ENCODE measurements around the gene HSPA1B. TPM values are rescaled to one million over a fixed set of nuclear protein-coding genes. Genes with fewer than 3 reads are reported as not detected.

The HSPA1B gene
- total and polyA plus RNA-seq, 2 of the 4 experiments (the other 2 are of a cell fraction): 61.1 to 93.6 TPM

DNA sequence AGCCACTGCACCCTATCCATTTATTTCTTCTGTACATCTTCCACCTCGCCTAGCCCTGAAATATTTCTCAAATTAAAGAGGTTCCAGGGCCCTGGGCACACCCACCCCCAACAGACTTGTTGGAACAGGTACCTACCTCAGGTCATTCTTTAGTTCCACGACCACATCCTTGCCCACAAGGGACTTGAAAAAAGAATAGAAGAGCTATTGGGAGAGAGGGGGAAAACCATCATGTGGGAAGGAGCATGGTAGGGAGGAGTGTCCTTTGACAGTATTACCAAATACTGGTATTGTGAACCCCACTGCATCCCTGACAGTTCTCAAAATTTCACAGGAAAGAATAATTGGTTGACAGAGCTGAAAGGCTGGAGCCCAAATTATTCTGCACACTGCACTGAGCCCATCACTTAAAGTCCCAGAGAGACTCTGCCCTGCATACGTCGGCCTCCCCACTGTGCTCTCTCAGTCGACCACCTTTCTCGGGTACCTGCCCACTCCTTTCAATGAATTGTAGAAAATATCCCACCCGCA, 21.5 kb upstream of the HSPA1B start:
- H4K8ac ChIP-seq (ENCODE audit: low read depth in 2 of 2, low read length in 2 of 2): peak overlapping the region; percentile 55 to 78
- dilution Hi-C loops (cut with HindIII; ENCODE audit: low sequenced_read_pairs, unreplicated experiment) (no loop called here), intact Hi-C loops (cut with micrococcal nuclease) (no loop called here), in situ Hi-C loops (cut with MboI; ENCODE audit: low sequenced_read_pairs) (no loop called here)
- H3K79me1 ChIP-seq (ENCODE audit: low read depth in 1 of 2, low read length in 2 of 2): peaks cover 15 to 29% of the 10 kb centered on the region in 2 experiments
- H3K27ac ChIP-seq (ENCODE audit: insufficient read depth, low read length): peak overlapping the region; percentile 46
- peaks cover 2% of the 10 kb centered on the region; the same call in 1 of the 2 replicates for H3K36me3 ChIP-seq (ENCODE audit: control insufficient read depth, insufficient read depth, low read length)
- H3K14ac ChIP-seq (replicated peaks; ENCODE audit: low read depth, low read length): peak overlapping the region; percentile 51
- H2AK9ac ChIP-seq (replicated peaks; ENCODE audit: low read depth, low read length, poor library complexity): peak overlapping the region; percentile 86
- no TSS peak for BruUV-seq (replicated peaks)
- H2BK20ac ChIP-seq (ENCODE audit: low read depth, low read length): no peak overlapping the region
- peak overlapping the region; percentile 43; the same call in 1 of the 2 replicates for H4K5ac ChIP-seq (ENCODE audit: low read depth, low read length)
- H4K20me1 ChIP-seq (ENCODE audit: insufficient read depth, low read length): no peaks in the 10 kb centered on the region
- peak overlapping the region; percentile 74 for H2AK5ac ChIP-seq (ENCODE audit: low read depth, low read length)
- WGBS, 2 experiments (ENCODE audit: extremely low coverage in 2 of 2, insufficient read length in 1 of 2): 0% methylated on average over 4 of the region's 7 CpGs; no CpG with 5 or more reads in 1 of the 2 experiments
- H3K4me2 ChIP-seq (ENCODE audit: low read depth, low read length): peak overlapping the region; percentile 90
- no peak for ATAC-seq (ENCODE audit: low read depth)
- TF ChIP-seq SMC3 (IDR thresholded peaks at IDR 0.05; ENCODE audit: low read depth, low read length) (no peak), RAD21 (IDR thresholded peaks at IDR 0.05; ENCODE audit: low read length) (no peak), CEBPB (IDR thresholded peaks at IDR 0.05; ENCODE audit: low read depth, low read length) (no peak), CHD1 (IDR thresholded peaks at IDR 0.05; ENCODE audit: low read depth, low read length) (no peak), MXI1 (IDR thresholded peaks at IDR 0.05; ENCODE audit: borderline replicate concordance, low read depth, low read length) (no peak), FOS (IDR thresholded peaks at IDR 0.05; ENCODE audit: low read depth, low read length) (no peak), RFX5 (IDR thresholded peaks at IDR 0.05; ENCODE audit: low read depth, low read length) (no peak), BHLHE40 (IDR thresholded peaks at IDR 0.05; ENCODE audit: low read depth, low read length) (no peak), MAZ (IDR thresholded peaks at IDR 0.05; ENCODE audit: borderline replicate concordance, low read depth, low read length) (no peak), RCOR1 (IDR thresholded peaks at IDR 0.05; ENCODE audit: insufficient replicate concordance, low read length) (no peak), POLR2A (IDR thresholded peaks at IDR 0.05; ENCODE audit: low read depth, low read length) (no peak), NFE2L2 (IDR thresholded peaks at IDR 0.05; ENCODE audit: low read depth, low read length) (no peak), MAFK (IDR thresholded peaks at IDR 0.05; ENCODE audit: low read depth, low read length) (no peak)
- TF ChIP-seq, protein P1, sequence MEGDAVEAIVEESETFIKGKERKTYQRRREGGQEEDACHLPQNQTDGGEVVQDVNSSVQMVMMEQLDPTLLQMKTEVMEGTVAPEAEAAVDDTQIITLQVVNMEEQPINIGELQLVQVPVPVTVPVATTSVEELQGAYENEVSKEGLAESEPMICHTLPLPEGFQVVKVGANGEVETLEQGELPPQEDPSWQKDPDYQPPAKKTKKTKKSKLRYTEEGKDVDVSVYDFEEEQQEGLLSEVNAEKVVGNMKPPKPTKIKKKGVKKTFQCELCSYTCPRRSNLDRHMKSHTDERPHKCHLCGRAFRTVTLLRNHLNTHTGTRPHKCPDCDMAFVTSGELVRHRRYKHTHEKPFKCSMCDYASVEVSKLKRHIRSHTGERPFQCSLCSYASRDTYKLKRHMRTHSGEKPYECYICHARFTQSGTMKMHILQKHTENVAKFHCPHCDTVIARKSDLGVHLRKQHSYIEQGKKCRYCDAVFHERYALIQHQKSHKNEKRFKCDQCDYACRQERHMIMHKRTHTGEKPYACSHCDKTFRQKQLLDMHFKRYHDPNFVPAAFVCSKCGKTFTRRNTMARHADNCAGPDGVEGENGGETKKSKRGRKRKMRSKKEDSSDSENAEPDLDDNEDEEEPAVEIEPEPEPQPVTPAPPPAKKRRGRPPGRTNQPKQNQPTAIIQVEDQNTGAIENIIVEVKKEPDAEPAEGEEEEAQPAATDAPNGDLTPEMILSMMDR (conservative IDR thresholded peaks at IDR 0.05; ENCODE audit: low read depth, low read length): no peak
- TF ChIP-seq, protein P2, sequence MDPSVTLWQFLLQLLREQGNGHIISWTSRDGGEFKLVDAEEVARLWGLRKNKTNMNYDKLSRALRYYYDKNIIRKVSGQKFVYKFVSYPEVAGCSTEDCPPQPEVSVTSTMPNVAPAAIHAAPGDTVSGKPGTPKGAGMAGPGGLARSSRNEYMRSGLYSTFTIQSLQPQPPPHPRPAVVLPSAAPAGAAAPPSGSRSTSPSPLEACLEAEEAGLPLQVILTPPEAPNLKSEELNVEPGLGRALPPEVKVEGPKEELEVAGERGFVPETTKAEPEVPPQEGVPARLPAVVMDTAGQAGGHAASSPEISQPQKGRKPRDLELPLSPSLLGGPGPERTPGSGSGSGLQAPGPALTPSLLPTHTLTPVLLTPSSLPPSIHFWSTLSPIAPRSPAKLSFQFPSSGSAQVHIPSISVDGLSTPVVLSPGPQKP (IDR thresholded peaks at IDR 0.05; ENCODE audit: borderline replicate concordance, low read depth, low read length): no peak
- peak overlapping the region; percentile 94 for H3K56ac ChIP-seq (ENCODE audit: extremely low read depth, insufficient read depth, low read length)
- H4K91ac ChIP-seq (ENCODE audit: insufficient read depth, low read depth, low read length): peak overlapping the region; percentile 79
- peaks cover 3% of the 10 kb centered on the region; the same call in 1 of the 2 replicates for H3K4me1 ChIP-seq (ENCODE audit: control insufficient read depth, insufficient read depth, low read length)
- ChIA-PET CTCF (interaction anchor here (2.5 kb wide), 1 partner anchor 10 kb away, joined by 10 read pairs; the partner anchor contains the start of gene VARS1), POLR2A (ENCODE audit: unreplicated experiment) (interaction anchor here (1.0 kb wide), 1 partner anchor 9 kb away, joined by 11 read pairs; the partner anchor contains the start of genes HSPA1A and HSPA1L)
- H2AFZ ChIP-seq (replicated peaks; ENCODE audit: low read length, poor library complexity): peak overlapping the region; percentile 90
- H3K18ac ChIP-seq (ENCODE audit: low read depth, low read length): no peak overlapping the region
- peak overlapping the region; percentile 61 for H2BK5ac ChIP-seq (ENCODE audit: low read depth, low read length, poor library complexity, severe bottlenecking)
- DNase-seq: no peak
- peak overlapping the region; percentile 57 for H3K4me3 ChIP-seq (ENCODE audit: insufficient read depth, low read depth, low read length)
- no peaks in the 10 kb centered on the region for H3K9me3 ChIP-seq (ENCODE audit: control insufficient read depth, insufficient read depth, low read length)
- H3K4ac ChIP-seq (ENCODE audit: low read depth, low read length): peak overlapping the region; percentile 90
- peak overlapping the region; percentile 65 for H3K23ac ChIP-seq (ENCODE audit: low read depth, low read length)
- no peaks in the 10 kb centered on the region for H3K27me3 ChIP-seq (ENCODE audit: control insufficient read depth, insufficient read depth, low read length)
- no peaks in the 10 kb centered on the region; the same call in 1 of the 2 replicates for H3K9me1 ChIP-seq (ENCODE audit: insufficient read depth, low read length)
- H2BK120ac ChIP-seq (ENCODE audit: low read depth, low read length): no peak overlapping the region
- H3K9ac ChIP-seq (ENCODE audit: low read depth, low read length): peak overlapping the region; percentile 90
- no peak overlapping the region for H2BK15ac ChIP-seq (ENCODE audit: low read depth, low read length)

Data from IMR-90 (cell line).